Osteoblast (primary cell): ENCODE data around the gene TPP1. TPM values are rescaled to one million over a fixed set of nuclear protein-coding genes. Genes with fewer than 3 reads are reported as not detected.
A peak's percentile ranks its signal among the peaks of the same experiment; 100 is the strongest.

Experiments
- DNase-seq: peaks from one replicate; pipeline ENCODE4 v3.0.0; 2011; ENCODE audit warnings: low spot score, mixed read lengths; ENCODE audit not compliant: insufficient read length; ENCODE audit errors: missing footprints
- H2AFZ ChIP-seq: 2 replicates; pipeline ENCODE4 v1.6.0; 2011; ENCODE audit warnings: mild to moderate bottlenecking, low read length
- H3K27ac ChIP-seq: 2 replicates; pipeline ENCODE4 v1.5.1; 2011; ENCODE audit warnings: mild to moderate bottlenecking, low read depth, low read length, moderate library complexity
- H3K27me3 ChIP-seq: 2 replicates; pipeline ENCODE4 v1.6.0; 2012; ENCODE audit warnings: mild to moderate bottlenecking, control low read depth, inconsistent platforms, low read length, moderate library complexity; ENCODE audit not compliant: insufficient read depth
- H3K36me3 ChIP-seq: 2 replicates; pipeline ENCODE4 v1.5.1; 2011; ENCODE audit warnings: mild to moderate bottlenecking, low read length, control low read depth, moderate library complexity; ENCODE audit not compliant: insufficient read depth
- H3K4me1 ChIP-seq: 2 replicates; pipeline ENCODE4 v1.5.1; 2011; ENCODE audit warnings: mild to moderate bottlenecking, low read length, control low read depth, moderate library complexity; ENCODE audit not compliant: insufficient read depth
- H3K4me2 ChIP-seq: 2 replicates; pipeline ENCODE4 v1.6.0; 2011; ENCODE audit warnings: mild to moderate bottlenecking, low read length; ENCODE audit not compliant: insufficient read depth
- H3K4me3 ChIP-seq: fragments of 200-600 bp; sonication (generic); 3 replicates; pipeline ENCODE4 v1.5.1; 2012; ENCODE audit warnings: mild to moderate bottlenecking, low read length, inconsistent platforms; ENCODE audit not compliant: insufficient read depth
- H3K79me2 ChIP-seq: 2 replicates; pipeline ENCODE4 v1.6.0; 2012; ENCODE audit warnings: mild to moderate bottlenecking, low read length, control low read depth, inconsistent platforms; ENCODE audit not compliant: insufficient read depth
- H3K9me3 ChIP-seq: 2 replicates; pipeline ENCODE4 v1.5.1; 2011; ENCODE audit warnings: low read depth, low read length, control low read depth
- H4K20me1 ChIP-seq: 2 replicates; pipeline ENCODE4 v1.6.0; 2012; ENCODE audit warnings: mild to moderate bottlenecking, low read length, control low read depth; ENCODE audit not compliant: insufficient read depth
- CTCF ChIP-seq: IDR thresholded peaks from 2 replicates; pipeline ENCODE4 v1.5.1; 2011; ENCODE audit warnings: mild to moderate bottlenecking, low read depth, low read length, moderate library complexity; ENCODE audit errors: extremely low read depth
- total RNA-seq: library from RNA; depleted of rRNA; stranded (reverse); fragments of >200 nt; gene quantifications from 2 replicates; pipeline ENCODE4 v1.2.3, GENCODE V29; 2012

TPP1 gene
- total RNA-seq, 1 donor = 127 TPM

DNA sequence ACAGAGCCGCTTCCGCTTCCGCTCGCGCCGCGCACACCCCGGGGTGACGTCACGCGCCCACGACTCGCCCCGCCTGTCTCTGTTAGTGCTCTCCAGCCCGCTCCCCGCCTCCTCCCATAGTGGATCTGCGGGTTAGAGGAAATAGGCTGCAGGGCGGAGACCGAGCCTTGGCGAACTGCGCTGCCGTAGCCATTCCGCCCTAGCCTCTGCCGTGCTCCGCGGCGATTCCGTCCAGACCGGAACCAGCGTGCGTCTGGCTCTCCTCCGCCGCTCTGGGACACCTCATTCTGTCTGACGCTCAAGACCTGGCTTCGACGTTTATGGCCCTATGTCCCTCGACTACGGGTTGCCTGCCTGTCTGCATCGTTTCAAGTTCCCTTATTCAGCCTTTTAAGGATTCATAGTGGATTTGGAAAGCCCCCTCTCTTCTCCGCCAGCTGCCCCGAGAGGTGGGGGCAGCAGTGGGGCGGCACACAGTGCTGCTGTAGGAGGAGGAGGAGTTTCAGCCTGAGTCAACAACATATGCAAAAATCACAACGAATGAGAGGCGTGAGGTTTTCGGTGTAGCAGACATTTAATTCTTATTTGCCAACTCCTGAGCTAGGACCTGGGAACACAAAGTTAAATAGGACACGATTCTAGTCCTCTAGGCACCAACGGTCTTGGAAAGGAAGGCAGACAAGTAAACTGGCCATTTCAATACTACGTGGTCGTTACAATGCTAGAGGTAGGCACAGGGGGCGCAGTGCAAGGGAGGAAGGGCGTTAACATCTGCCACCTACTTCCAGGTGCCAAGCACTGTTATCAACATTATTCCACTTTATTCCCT is 6.8 kb downstream of the TPP1 start, which contains the start of gene TAF10:
TSS of gene TAF10 (minus strand) at position 4 of the 829 bp plus-strand sequence. CDS start 27 bp downstream, outside the sequence.
- peak; percentile 98 for DNase-seq
- peak within 1 kb of the TSS; percentile 93 for H3K27ac ChIP-seq
- no peaks in the 10 kb centered on the region for H3K9me3 ChIP-seq
- H3K36me3 ChIP-seq = peaks cover 65% of the 10 kb centered on the region
- peaks cover 53% of the 10 kb centered on the region for H3K79me2 ChIP-seq
- peak within 1 kb of the TSS; percentile 89 for H2AFZ ChIP-seq
- peak within 1 kb of the TSS; percentile 78 for H3K4me3 ChIP-seq
- H3K27me3 ChIP-seq = no peaks in the 10 kb centered on the region
- peaks cover 52% of the 10 kb centered on the region for H3K4me1 ChIP-seq
- peak within 1 kb of the TSS; percentile 99 for H3K4me2 ChIP-seq
- H4K20me1 ChIP-seq = peaks cover 12% of the 10 kb centered on the region
- peak; percentile 47 for TF ChIP-seq CTCF

GRCh38 chr11:6611963-6612212 is 7.3 kb downstream of the TPP1 start:
- H3K79me2 ChIP-seq = peaks cover 48% of the 10 kb centered on the region
- H3K4me2 ChIP-seq = peak overlapping the region; percentile 99
- peaks cover 52% of the 10 kb centered on the region for H3K4me1 ChIP-seq
- no peak overlapping the region for H2AFZ ChIP-seq
- no peak for DNase-seq
- peaks cover 65% of the 10 kb centered on the region for H3K36me3 ChIP-seq
- peak overlapping the region; percentile 78 for H3K4me3 ChIP-seq
- peak overlapping the region; percentile 65 for H3K27ac ChIP-seq
- peaks cover 12% of the 10 kb centered on the region for H4K20me1 ChIP-seq
- no peaks in the 10 kb centered on the region for H3K27me3 ChIP-seq
- H3K9me3 ChIP-seq = no peaks in the 10 kb centered on the region
- no peak for TF ChIP-seq CTCF

- Histone ChIP-seq H2AFZ (no peak overlapping the region), H3K79me2 (peaks cover 49% of the 10 kb centered on the region)
These were observed 7.9 kb downstream of the TPP1 start for GRCh38 chr11:6611092-6611962.

More at GRCh38 chr11:6611092-6611962, 7.9 kb downstream of the TPP1 start:
- peak overlapping the region; percentile 78 for H3K4me3 ChIP-seq
- TF ChIP-seq CTCF = no peak
- H3K27me3 ChIP-seq = no peaks in the 10 kb centered on the region
- peaks cover 63% of the 10 kb centered on the region for H3K36me3 ChIP-seq
- no peak for DNase-seq
- H3K4me2 ChIP-seq = peak overlapping the region; percentile 82
- H3K4me1 ChIP-seq = peaks cover 52% of the 10 kb centered on the region
- H4K20me1 ChIP-seq = peaks cover 12% of the 10 kb centered on the region
- H3K9me3 ChIP-seq = no peaks in the 10 kb centered on the region
- peak overlapping the region; percentile 65 for H3K27ac ChIP-seq
